ENCODE measurements around the gene COL18A1.

The COL18A1 gene

DNA sequence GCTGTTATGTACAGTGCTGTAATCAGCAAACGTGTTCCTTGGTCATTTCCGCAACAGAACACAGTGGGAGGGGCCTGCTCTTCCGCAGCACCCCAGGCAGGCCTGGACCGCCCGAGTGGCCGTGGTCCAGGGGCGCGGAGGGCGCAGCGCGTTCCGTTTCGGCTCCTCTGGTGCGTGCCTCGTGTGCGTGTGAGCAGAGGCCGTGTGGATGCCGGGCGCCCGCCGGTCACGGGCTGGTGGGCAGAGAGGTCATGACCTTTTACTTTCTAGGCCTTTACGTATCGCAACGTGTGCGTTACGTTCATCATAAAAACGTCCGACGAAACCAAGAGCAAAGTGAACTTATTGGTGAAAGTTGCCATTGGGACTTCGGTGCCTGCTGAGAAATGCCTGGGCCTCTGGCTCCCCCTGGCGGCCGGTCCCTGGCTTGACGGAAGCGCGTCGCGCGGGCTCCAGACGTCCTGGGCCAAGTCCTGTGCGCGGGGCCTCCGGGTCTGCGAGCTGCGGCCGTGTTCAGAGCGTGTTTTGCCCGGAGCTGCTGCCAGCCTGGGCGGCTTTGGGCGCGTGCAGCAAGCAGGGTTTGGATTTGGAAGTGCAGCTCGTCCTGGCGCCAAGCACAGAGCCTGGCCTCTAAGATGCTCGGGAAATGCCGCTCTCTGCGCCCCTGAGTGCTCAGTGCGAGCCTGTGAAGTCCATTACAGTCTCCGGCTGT lies 34.4 kb downstream of the COL18A1 start:
- Histone ChIP-seq H4K20me1 (ENCODE audit: insufficient read depth, low read length, poor library complexity, severe bottlenecking) (no peaks in the 10 kb centered on the region), H3K9ac (ENCODE audit: low read depth, low read length, poor library complexity, severe bottlenecking) (no peak overlapping the region), H3K79me2 (ENCODE audit: insufficient read depth, low read length) (no peaks in the 10 kb centered on the region), H3K4me2 (ENCODE audit: low read depth, low read length, poor library complexity, severe bottlenecking) (peak overlapping the region; percentile 23), H3K27me3 (ENCODE audit: insufficient read depth, low read length, poor library complexity, severe bottlenecking) (no peaks in the 10 kb centered on the region), H3K9me3 (ENCODE audit: insufficient read depth, low read depth, low read length) (no peaks in the 10 kb centered on the region), H3K9me2 (replicated peaks; ENCODE audit: low read depth, low read length) (no peaks in the 10 kb centered on the region), H3K4me1 (ENCODE audit: insufficient read depth, low read length, poor library complexity, severe bottlenecking) (no peaks in the 10 kb centered on the region), H3K4me3 (ENCODE audit: low read length, poor library complexity, severe bottlenecking) (no peak overlapping the region), H2AFZ (ENCODE audit: low read length) (peak overlapping the region; percentile 56; the same call in 1 of the 2 replicates), H3K36me3 (ENCODE audit: insufficient read depth, low read length) (no peaks in the 10 kb centered on the region), H3F3A (ENCODE audit: low read depth) (no peaks in the 10 kb centered on the region)
- TF ChIP-seq EZH2phosphoT487 (IDR thresholded peaks at IDR 0.05; ENCODE audit: borderline replicate concordance) (no peak), CTCF (conservative IDR thresholded peaks at IDR 0.05; ENCODE audit: low read length) (peak; percentile 77)

- H3F3A ChIP-seq (ENCODE audit: low read depth): no peaks in the 10 kb centered on the region
- no peak overlapping the region for H2AFZ ChIP-seq (ENCODE audit: low read length)
- H3K4me1 ChIP-seq (ENCODE audit: insufficient read depth, low read length, poor library complexity, severe bottlenecking): no peaks in the 10 kb centered on the region
- H3K9me2 ChIP-seq (replicated peaks; ENCODE audit: low read depth, low read length): no peaks in the 10 kb centered on the region
- no peaks in the 10 kb centered on the region for H3K79me2 ChIP-seq (ENCODE audit: insufficient read depth, low read length)
- no peak overlapping the region for H3K4me2 ChIP-seq (ENCODE audit: low read depth, low read length, poor library complexity, severe bottlenecking)
- no peaks in the 10 kb centered on the region for H3K27me3 ChIP-seq (ENCODE audit: insufficient read depth, low read length, poor library complexity, severe bottlenecking)
- H3K36me3 ChIP-seq (ENCODE audit: insufficient read depth, low read length): no peaks in the 10 kb centered on the region
- no peaks in the 10 kb centered on the region for H3K9me3 ChIP-seq (ENCODE audit: insufficient read depth, low read depth, low read length)
- TF ChIP-seq CTCF (conservative IDR thresholded peaks at IDR 0.05; ENCODE audit: low read length) (no peak), EZH2phosphoT487 (IDR thresholded peaks at IDR 0.05; ENCODE audit: borderline replicate concordance) (no peak)
- H3K4me3 ChIP-seq (ENCODE audit: low read length, poor library complexity, severe bottlenecking): no peak overlapping the region
- H4K20me1 ChIP-seq (ENCODE audit: insufficient read depth, low read length, poor library complexity, severe bottlenecking): no peaks in the 10 kb centered on the region
- H3K9ac ChIP-seq (ENCODE audit: low read depth, low read length, poor library complexity, severe bottlenecking): no peak overlapping the region
These were observed 35.0 kb downstream of the COL18A1 start for GRCh38 chr21:45439901-45440461.

GRCh38 chr21:45440736-45441350 lies 35.9 kb downstream of the COL18A1 start:
- Histone ChIP-seq H3K9me3 (ENCODE audit: insufficient read depth, low read depth, low read length) (no peaks in the 10 kb centered on the region), H3K4me2 (ENCODE audit: low read depth, low read length, poor library complexity, severe bottlenecking) (no peak overlapping the region), H2AFZ (ENCODE audit: low read length) (no peak overlapping the region), H3K9me2 (replicated peaks; ENCODE audit: low read depth, low read length) (no peaks in the 10 kb centered on the region), H3K9ac (ENCODE audit: low read depth, low read length, poor library complexity, severe bottlenecking) (no peak overlapping the region), H3K36me3 (ENCODE audit: insufficient read depth, low read length) (no peaks in the 10 kb centered on the region), H3K79me2 (ENCODE audit: insufficient read depth, low read length) (no peaks in the 10 kb centered on the region), H3K4me1 (ENCODE audit: insufficient read depth, low read length, poor library complexity, severe bottlenecking) (no peaks in the 10 kb centered on the region), H3K27me3 (ENCODE audit: insufficient read depth, low read length, poor library complexity, severe bottlenecking) (no peaks in the 10 kb centered on the region), H3K4me3 (ENCODE audit: low read length, poor library complexity, severe bottlenecking) (no peak overlapping the region), H4K20me1 (ENCODE audit: insufficient read depth, low read length, poor library complexity, severe bottlenecking) (no peaks in the 10 kb centered on the region), H3F3A (ENCODE audit: low read depth) (no peaks in the 10 kb centered on the region)
- TF ChIP-seq EZH2phosphoT487 (IDR thresholded peaks at IDR 0.05; ENCODE audit: borderline replicate concordance) (no peak), CTCF (conservative IDR thresholded peaks at IDR 0.05; ENCODE audit: low read length) (no peak)

Measured in Loucy (cell line).